GM10248 (cell line): ENCODE data around the gene LY86.

Experiments used
- CTCF ChIA-PET: fragments of 300-600 bp; sonication (Branson Sonifier 250); formaldehyde crosslinking; extraction: SDS; loops from one replicate; lab custom pipeline; 2021; ENCODE audit warnings: antibody characterized with exemption; lab: Yijun Ruan, JAX
- POLR2A ChIA-PET: fragments of 350-650 bp; sonication (Branson Sonifier 250); formaldehyde crosslinking; extraction: SDS; loops from one replicate; lab custom pipeline; 2020; ENCODE audit warnings: antibody characterized with exemption; lab: Yijun Ruan, JAX
- DNase-seq: peaks from one replicate; pipeline ENCODE4 v3.0.0; 2012; ENCODE audit errors: extremely low spot score
- TF ChIP-seq, protein P1 (sequence below): IDR thresholded peaks from 2 replicates; pipeline ENCODE4 v1.5.1; 2012; ENCODE audit warnings: mild to moderate bottlenecking, low read depth; ENCODE audit errors: extremely low read depth, missing control alignments, control extremely low read depth

LY86 gene

GRCh38 chr6:6696867-6697531 lies 108.5 kb downstream of the LY86 start:
- TF ChIP-seq, protein P1, sequence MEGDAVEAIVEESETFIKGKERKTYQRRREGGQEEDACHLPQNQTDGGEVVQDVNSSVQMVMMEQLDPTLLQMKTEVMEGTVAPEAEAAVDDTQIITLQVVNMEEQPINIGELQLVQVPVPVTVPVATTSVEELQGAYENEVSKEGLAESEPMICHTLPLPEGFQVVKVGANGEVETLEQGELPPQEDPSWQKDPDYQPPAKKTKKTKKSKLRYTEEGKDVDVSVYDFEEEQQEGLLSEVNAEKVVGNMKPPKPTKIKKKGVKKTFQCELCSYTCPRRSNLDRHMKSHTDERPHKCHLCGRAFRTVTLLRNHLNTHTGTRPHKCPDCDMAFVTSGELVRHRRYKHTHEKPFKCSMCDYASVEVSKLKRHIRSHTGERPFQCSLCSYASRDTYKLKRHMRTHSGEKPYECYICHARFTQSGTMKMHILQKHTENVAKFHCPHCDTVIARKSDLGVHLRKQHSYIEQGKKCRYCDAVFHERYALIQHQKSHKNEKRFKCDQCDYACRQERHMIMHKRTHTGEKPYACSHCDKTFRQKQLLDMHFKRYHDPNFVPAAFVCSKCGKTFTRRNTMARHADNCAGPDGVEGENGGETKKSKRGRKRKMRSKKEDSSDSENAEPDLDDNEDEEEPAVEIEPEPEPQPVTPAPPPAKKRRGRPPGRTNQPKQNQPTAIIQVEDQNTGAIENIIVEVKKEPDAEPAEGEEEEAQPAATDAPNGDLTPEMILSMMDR = peak; percentile 76
- ChIA-PET POLR2A (interaction anchor here (0.7 kb wide), 1 partner anchor 12 kb away, joined by 3 read pairs; no protein-coding TSS in a partner anchor), CTCF (interaction anchor here (0.6 to 2.4 kb wide), 35 partner anchors 8 to 918 kb away, joined by 3 to 13 read pairs (median 4); no protein-coding TSS in a partner anchor)
- DNase-seq = peak; percentile 62

DNA sequence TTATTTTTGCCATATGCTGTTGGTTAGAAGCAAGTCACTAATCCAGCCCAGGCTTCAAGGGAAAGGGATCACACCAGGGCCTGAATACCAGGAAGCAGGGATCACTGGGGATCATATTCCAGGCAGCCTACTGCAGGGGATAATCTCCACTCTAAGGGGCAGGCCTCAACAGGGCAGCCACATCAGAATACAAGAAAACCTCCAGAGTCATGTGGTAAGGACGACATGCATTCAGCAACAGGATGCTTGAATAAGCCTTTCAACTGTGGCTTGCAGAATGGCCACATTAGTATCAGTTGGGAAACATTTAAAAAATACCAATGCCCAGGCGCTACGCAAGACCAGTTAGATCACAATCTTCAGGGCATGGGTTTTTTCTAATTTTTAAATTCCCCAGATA lies 109.1 kb downstream of the LY86 start:
- DNase-seq = no peak
- TF ChIP-seq, protein P1 = no peak
- POLR2A ChIA-PET = no interaction called here
- CTCF ChIA-PET = interaction anchor here (1.0 to 2.0 kb wide), 2 partner anchors 21 to 62 kb away, joined by 3 to 5 read pairs; no protein-coding TSS in a partner anchor

GRCh38 chr6:6699741-6700367 lies 111.3 kb downstream of the LY86 start:
- TF ChIP-seq, protein P1 = no peak
- ChIA-PET CTCF (interaction anchor here (1.0 to 1.9 kb wide), 5 partner anchors 9 to 59 kb away, joined by 3 to 5 read pairs (median 4); no protein-coding TSS in a partner anchor), POLR2A (no interaction called here)
- no peak for DNase-seq

DNA sequence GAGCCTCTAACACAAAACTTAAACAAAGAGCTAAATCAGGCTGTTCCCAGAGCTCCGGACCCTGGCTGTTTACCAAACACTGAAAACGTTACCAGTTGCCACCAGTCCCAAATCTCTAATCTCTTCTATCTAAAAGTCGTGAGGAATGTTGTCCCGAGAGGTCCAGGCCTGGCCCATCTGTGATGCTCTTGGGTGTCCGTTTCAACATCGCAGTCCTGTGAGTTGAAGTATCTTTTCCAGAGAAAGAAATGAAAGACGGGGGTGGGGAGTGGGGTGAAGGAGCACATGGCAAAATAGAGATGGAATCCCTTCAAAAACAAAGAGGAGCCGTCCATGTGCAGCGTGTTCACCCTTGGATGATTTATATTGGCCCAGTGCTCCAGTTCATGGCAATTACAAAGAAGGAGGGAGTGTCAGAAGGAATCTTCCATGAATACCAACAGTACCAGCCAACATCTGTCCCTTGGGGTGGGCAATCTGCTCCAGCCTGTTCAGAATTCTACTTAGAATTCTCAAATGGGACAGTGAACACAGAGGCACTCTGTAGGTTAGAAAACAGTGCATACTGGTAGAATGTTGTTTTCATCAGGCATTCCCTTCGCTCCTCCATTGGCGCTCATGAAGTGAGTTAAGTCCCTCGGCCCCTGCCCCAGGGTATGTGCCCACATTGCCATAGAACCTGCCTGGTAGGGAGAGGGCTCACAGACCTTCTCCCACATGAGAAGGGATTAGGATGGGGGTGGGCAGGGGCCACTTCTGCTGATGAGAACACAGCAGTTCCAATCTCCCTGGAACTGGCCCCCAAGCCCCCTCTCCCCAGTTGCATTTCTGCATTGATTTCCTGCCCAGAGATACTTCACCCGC lies 112.1 kb downstream of the LY86 start:
- TF ChIP-seq, protein P1 = no peak
- CTCF ChIA-PET = interaction anchor here (0.7 to 3.3 kb wide), 6 partner anchors 10 to 575 kb away, joined by 3 to 12 read pairs (median 4); no protein-coding TSS in a partner anchor
- POLR2A ChIA-PET = no interaction called here
- DNase-seq = no peak

DNA sequence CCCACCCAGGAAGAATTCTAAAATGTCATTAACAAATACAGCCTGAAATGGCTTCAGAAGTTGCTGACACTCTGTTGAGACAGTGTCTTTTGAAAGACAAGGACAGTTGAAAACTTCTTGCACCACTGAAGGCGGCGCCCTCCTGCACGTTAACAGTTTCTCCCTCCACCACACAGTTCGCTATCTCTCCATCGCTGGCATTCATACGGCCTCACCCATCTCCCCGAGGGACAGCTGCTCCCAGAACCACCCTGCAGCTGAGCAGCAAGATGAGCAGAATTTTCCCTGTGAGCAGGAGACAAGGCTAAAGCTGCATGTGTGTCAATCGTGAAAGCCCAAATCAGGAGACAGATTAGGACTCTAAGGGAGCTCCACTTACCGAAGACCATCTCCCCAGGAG lies 113.3 kb downstream of the LY86 start:
- ChIA-PET CTCF (interaction anchor here (1.3 to 3.3 kb wide), 5 partner anchors 10 to 86 kb away, joined by 4 to 12 read pairs (median 6); no protein-coding TSS in a partner anchor), POLR2A (no interaction called here)
- no peak for DNase-seq
- TF ChIP-seq, protein P1 = no peak

- POLR2A ChIA-PET = no interaction called here
Measured at GRCh38 chr6:6703699-6704098, 115.2 kb downstream of the LY86 start.

More at GRCh38 chr6:6703699-6704098, 115.2 kb downstream of the LY86 start:
- CTCF ChIA-PET = interaction anchor here (0.7 to 3.3 kb wide), 10 partner anchors 12 to 996 kb away, joined by 3 to 12 read pairs (median 4); no protein-coding TSS in a partner anchor
- TF ChIP-seq, protein P1 = no peak
- no peak for DNase-seq
